Keratinocyte (primary cell): ENCODE measurements around the gene KRT7.

Experiments used
- CTCF ChIP-seq, 3 experiments: IDR thresholded peaks in 1 of 3; conservative IDR thresholded peaks in 1 of 3; optimal IDR thresholded peaks in 1 of 3; 2 replicates in 2 of 3; 3 replicates in 1 of 3; pipeline versions ENCODE3 to v1.5.1; 2011; ENCODE audit warnings: low read length in 3 of 3, mild to moderate bottlenecking in 3 of 3, moderate library complexity in 2 of 3, control low read depth in 1 of 3, inconsistent platforms in 1 of 3; ENCODE audit not compliant: insufficient read depth in 2 of 3; ENCODE audit errors: extremely low read depth in 1 of 3
- EZH2 ChIP-seq: IDR thresholded peaks from one replicate; pipeline ENCODE4 v1.6.1; 2012; ENCODE audit warnings: inconsistent platforms, mild to moderate bottlenecking, low read length, moderate library complexity

GRCh38 chr12:52225752-52226151 is 7.3 kb upstream of the KRT7 start:
- TF ChIP-seq CTCF (optimal IDR thresholded peaks at IDR 0.05 in 1 of 3, IDR thresholded peaks at IDR 0.05 in 1 of 3, conservative IDR thresholded peaks at IDR 0.05 in 1 of 3; ENCODE audit: extremely low read depth in 1 of 3, insufficient read depth in 2 of 3, low read length in 3 of 3) (no peak), EZH2 (no peak)
